Measurements from ENCODE around the gene ZNF860.
A peak's percentile ranks its signal among the peaks of the same experiment; 100 is the strongest.

ZNF860 gene

GRCh38 chr3:31981206-31982181 is at the start of gene ZNF860, which contains the start of gene OSBPL10:
TSS of gene ZNF860 (plus strand) at chr3:31981750. CDS start at chr3:31989080, 7,330 bp downstream.
TSS of gene OSBPL10 (minus strand) at chr3:31981262. CDS start at chr3:31981179, 83 bp downstream.
- peak; percentile 92 for DNase-seq

GRCh38 chr3:31932990-31933389 is 48.6 kb upstream of the ZNF860 start:
- no peak for DNase-seq

GRCh38 chr3:31934018-31934417 is 47.5 kb upstream of the ZNF860 start:
- DNase-seq = no peak

GRCh38 chr3:31934866-31935265 is 46.7 kb upstream of the ZNF860 start:
- DNase-seq = no peak

GRCh38 chr3:31936420-31937060 is 45.0 kb upstream of the ZNF860 start:
- peak; percentile 36 for DNase-seq

GRCh38 chr3:31937225-31937624 is 44.3 kb upstream of the ZNF860 start:
- DNase-seq = no peak

GRCh38 chr3:31942446-31942845 is 39.1 kb upstream of the ZNF860 start:
- no peak for DNase-seq

- DNase-seq = no peak
Observed at GRCh38 chr3:31943041-31943440, 38.5 kb upstream of the ZNF860 start.

- no peak for DNase-seq
Observed at GRCh38 chr3:31945738-31946052, 35.9 kb upstream of the ZNF860 start.

GRCh38 chr3:31946484-31947081 is 35.0 kb upstream of the ZNF860 start:
- no peak for DNase-seq

- no peak for DNase-seq
Observed at GRCh38 chr3:31947162-31947561, 34.4 kb upstream of the ZNF860 start.

GRCh38 chr3:31947671-31948091 is 33.9 kb upstream of the ZNF860 start:
- no peak for DNase-seq

GRCh38 chr3:31948280-31948679 is 33.3 kb upstream of the ZNF860 start:
- DNase-seq = no peak

GRCh38 chr3:31952205-31952604 is 29.3 kb upstream of the ZNF860 start:
- DNase-seq = no peak

- no peak for DNase-seq
Observed at GRCh38 chr3:31953091-31953490, 28.5 kb upstream of the ZNF860 start.

- no peak for DNase-seq
Observed at GRCh38 chr3:31953636-31954035, 27.9 kb upstream of the ZNF860 start.

- no peak for DNase-seq
Observed at GRCh38 chr3:31955581-31955980, 26.0 kb upstream of the ZNF860 start.

- no peak for DNase-seq
Observed at GRCh38 chr3:31957106-31957505, 24.4 kb upstream of the ZNF860 start.

- no peak for DNase-seq
Observed at GRCh38 chr3:31958701-31959152, 22.8 kb upstream of the ZNF860 start.

GRCh38 chr3:31959251-31959650 is 22.3 kb upstream of the ZNF860 start:
- DNase-seq = no peak

GRCh38 chr3:31959951-31960792 is 21.4 kb upstream of the ZNF860 start:
- no peak for DNase-seq

GRCh38 chr3:31960793-31961431 is 20.6 kb upstream of the ZNF860 start:
- peak; percentile 51 for DNase-seq
